Measurements from ENCODE around the gene POP4. TPM values are rescaled to one million over a fixed set of nuclear protein-coding genes. Genes with fewer than 3 reads are reported as not detected.

Gene POP4, protein sequence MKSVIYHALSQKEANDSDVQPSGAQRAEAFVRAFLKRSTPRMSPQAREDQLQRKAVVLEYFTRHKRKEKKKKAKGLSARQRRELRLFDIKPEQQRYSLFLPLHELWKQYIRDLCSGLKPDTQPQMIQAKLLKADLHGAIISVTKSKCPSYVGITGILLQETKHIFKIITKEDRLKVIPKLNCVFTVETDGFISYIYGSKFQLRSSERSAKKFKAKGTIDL
- total RNA-seq (2022; extraction: Qiagen RNA extraction; ENCODE audit: low read depth), result 182 to 226 TPM (median 197 TPM) in 5 replicates

DNA sequence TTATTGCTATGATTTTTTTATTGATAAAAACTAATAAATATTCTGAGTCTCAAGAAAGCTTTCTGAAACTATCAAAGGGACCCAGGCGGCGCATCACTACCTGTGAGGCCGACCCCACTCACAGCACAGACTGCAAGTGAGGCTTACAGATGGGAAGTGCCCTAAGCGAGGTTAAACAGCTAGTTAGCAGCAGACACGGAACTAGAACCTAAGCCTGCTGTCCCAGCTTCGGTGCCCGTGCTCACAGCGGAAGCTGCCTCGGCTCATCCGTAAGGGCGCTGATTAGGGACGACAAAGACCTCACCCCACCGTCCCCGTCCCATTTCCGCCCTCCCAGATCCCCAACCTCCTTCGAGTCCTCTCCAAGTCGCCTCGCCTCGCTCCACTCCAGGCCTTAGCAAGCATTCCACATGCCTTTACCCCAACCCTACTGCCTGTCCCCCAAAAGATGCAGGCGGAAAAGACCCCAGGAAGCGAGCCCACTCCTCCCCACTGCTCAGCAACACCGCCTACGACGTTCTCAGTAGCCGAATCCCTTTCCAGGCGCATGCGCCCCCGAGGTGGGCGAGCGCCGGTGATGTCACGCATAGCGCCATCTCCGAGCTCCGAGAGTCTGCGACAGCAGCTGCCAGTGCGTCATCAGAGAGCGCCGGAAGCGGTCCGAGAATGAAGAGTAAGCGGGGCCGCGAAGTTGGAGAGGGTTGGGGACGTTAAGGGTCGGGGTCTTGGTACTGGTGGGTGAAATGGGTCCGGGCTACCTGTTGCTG lies at the start of gene POP4:
Gene POP4 (plus strand): TSS at position 631 of the 767 bp plus-strand sequence. CDS start 36 bp downstream, at position 667.

DNA sequence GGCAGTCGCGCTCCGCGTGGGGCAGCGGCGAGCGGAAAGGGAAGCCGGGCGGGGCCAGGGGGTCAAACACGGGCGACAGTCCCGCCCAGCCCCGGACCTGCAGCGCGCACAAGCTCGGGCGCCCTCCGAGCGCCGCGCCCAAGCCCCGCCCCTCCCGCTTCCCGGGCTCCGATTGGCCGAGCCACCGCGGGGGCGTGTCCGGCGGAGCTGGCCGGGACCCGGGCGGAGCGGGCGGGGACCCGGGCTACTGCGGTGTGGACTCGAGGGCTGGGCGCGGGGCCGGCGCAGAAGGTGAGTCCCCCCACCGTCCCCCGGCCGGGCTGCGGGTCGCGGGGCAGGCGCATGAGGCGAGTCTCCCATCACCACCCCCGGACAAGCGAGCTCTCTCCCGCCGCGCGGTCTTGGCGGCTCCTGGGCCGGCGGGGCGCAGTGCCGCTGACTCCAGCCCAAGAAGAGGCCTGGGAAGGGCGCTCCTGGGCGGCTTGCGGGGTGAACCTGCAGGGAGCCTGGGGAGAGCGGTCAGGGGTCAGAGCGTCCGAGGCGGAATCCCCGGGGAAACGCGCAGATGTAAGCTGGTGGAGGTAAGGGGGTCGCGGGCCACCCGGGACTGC lies 59.2 kb downstream of the POP4 start, which contains the start of gene PLEKHF1:
Gene PLEKHF1 (plus strand): TSS at position 247 of the 611 bp plus-strand sequence. CDS start 8,379 bp downstream, outside the sequence.

Other genes starting within 250 kb of the POP4 start
- gene VSTM2B, start 80.3 kb upstream of the POP4 start, total RNA-seq (2022; extraction: Qiagen RNA extraction; ENCODE audit: low read depth), result not detected in 5 replicates
- 7.2 to 11.2 TPM (median 10.0 TPM) in 5 replicates for gene PLEKHF1, start 59.2 kb downstream of the POP4 start, total RNA-seq (2022; extraction: Qiagen RNA extraction; ENCODE audit: low read depth)
- gene C19orf12, start 109.0 kb downstream of the POP4 start, total RNA-seq (2022; extraction: Qiagen RNA extraction; ENCODE audit: low read depth), result 38.0 to 50.7 TPM (median 47.0 TPM) in 5 replicates
- 23.7 to 26.5 TPM (median 25.2 TPM) in 5 replicates for gene CCNE1, start 205.7 kb downstream of the POP4 start, total RNA-seq (2022; extraction: Qiagen RNA extraction; ENCODE audit: low read depth)